Hepatocyte (in vitro differentiated cells): ENCODE measurements around the gene ARL2BP.

Source experiments
- CTCF ChIP-seq: fragments of 200-600 bp; sonication (generic); IDR thresholded peaks from 2 replicates; pipeline ENCODE4 v1.5.1; 2016; ENCODE audit warnings: antibody characterized with exemption, mild to moderate bottlenecking; ENCODE audit not compliant: poor library complexity
- EZH2 ChIP-seq: fragments of 200-600 bp; sonication (generic); IDR thresholded peaks from 2 replicates; pipeline ENCODE4 v1.6.1; 2016; ENCODE audit warnings: antibody characterized with exemption, mild to moderate bottlenecking, borderline replicate concordance
- EZH2phosphoT487 ChIP-seq: fragments of 200-600 bp; sonication (generic); IDR thresholded peaks from one replicate; pipeline ENCODE4 v1.6.1; 2018; ENCODE audit warnings: antibody characterized with exemption, mild to moderate bottlenecking, low read depth, moderate library complexity; ENCODE audit not compliant: unreplicated experiment, severe bottlenecking

GRCh38 chr16:57264950-57265371 lies 19.9 kb downstream of the ARL2BP start:
- TF ChIP-seq CTCF (no peak), EZH2 (no peak), EZH2phosphoT487 (no peak)
